ENCODE data around the gene TSPAN5.

The TSPAN5 gene

GRCh38 chr4:98544818-98545414 is 113.5 kb downstream of the TSPAN5 start:
- TF ChIP-seq CTCF (IDR thresholded peaks at IDR 0.05; ENCODE audit: insufficient read depth, low read length, poor library complexity, severe bottlenecking), result no peak
- Histone ChIP-seq H3K27me3 (replicated peaks; ENCODE audit: control insufficient read depth, insufficient read depth, low read length) (no peaks in the 10 kb centered on the region), H3K4me3 (replicated peaks; ENCODE audit: low read depth, low read length) (no peak overlapping the region), H3K36me3 (ENCODE audit: control insufficient read depth, insufficient read depth, low read length) (no peaks in the 10 kb centered on the region)
- no peak for DNase-seq (ENCODE audit: extremely low read depth, insufficient read length)

- no peak for TF ChIP-seq CTCF (IDR thresholded peaks at IDR 0.05; ENCODE audit: insufficient read depth, low read length, poor library complexity, severe bottlenecking)
- H3K27me3 ChIP-seq (replicated peaks; ENCODE audit: control insufficient read depth, insufficient read depth, low read length), result no peaks in the 10 kb centered on the region
- DNase-seq (ENCODE audit: extremely low read depth, insufficient read length), result no peak
- H3K36me3 ChIP-seq (ENCODE audit: control insufficient read depth, insufficient read depth, low read length), result no peaks in the 10 kb centered on the region
- no peak overlapping the region for H3K4me3 ChIP-seq (replicated peaks; ENCODE audit: low read depth, low read length)
Observed at GRCh38 chr4:98544141-98544817, 114.1 kb downstream of the TSPAN5 start.

GRCh38 chr4:98542011-98542410 is 116.4 kb downstream of the TSPAN5 start:
- TF ChIP-seq CTCF (IDR thresholded peaks at IDR 0.05; ENCODE audit: insufficient read depth, low read length, poor library complexity, severe bottlenecking), result no peak
- Histone ChIP-seq H3K36me3 (ENCODE audit: control insufficient read depth, insufficient read depth, low read length) (no peaks in the 10 kb centered on the region), H3K27me3 (replicated peaks; ENCODE audit: control insufficient read depth, insufficient read depth, low read length) (no peaks in the 10 kb centered on the region), H3K4me3 (replicated peaks; ENCODE audit: low read depth, low read length) (no peak overlapping the region)
- no peak for DNase-seq (ENCODE audit: extremely low read depth, insufficient read length)

- no peaks in the 10 kb centered on the region for H3K27me3 ChIP-seq (replicated peaks; ENCODE audit: control insufficient read depth, insufficient read depth, low read length)
- no peak for TF ChIP-seq CTCF (IDR thresholded peaks at IDR 0.05; ENCODE audit: insufficient read depth, low read length, poor library complexity, severe bottlenecking)
- H3K4me3 ChIP-seq (replicated peaks; ENCODE audit: low read depth, low read length), result no peak overlapping the region
- H3K36me3 ChIP-seq (ENCODE audit: control insufficient read depth, insufficient read depth, low read length), result no peaks in the 10 kb centered on the region
- DNase-seq (ENCODE audit: extremely low read depth, insufficient read length), result no peak
Observed at GRCh38 chr4:98540803-98541202, 117.6 kb downstream of the TSPAN5 start.

- TF ChIP-seq CTCF (IDR thresholded peaks at IDR 0.05; ENCODE audit: insufficient read depth, low read length, poor library complexity, severe bottlenecking), result no peak
- H3K4me3 ChIP-seq (replicated peaks; ENCODE audit: low read depth, low read length), result no peak overlapping the region
- H3K27me3 ChIP-seq (replicated peaks; ENCODE audit: control insufficient read depth, insufficient read depth, low read length), result no peaks in the 10 kb centered on the region
- H3K36me3 ChIP-seq (ENCODE audit: control insufficient read depth, insufficient read depth, low read length), result no peaks in the 10 kb centered on the region
- no peak for DNase-seq (ENCODE audit: extremely low read depth, insufficient read length)
Observed at GRCh38 chr4:98539741-98540140, 118.7 kb downstream of the TSPAN5 start.

Data from GM06990 (cell line).